OCI-LY3 (cell line): ENCODE measurements around the gene CHN1.

ENCODE experiments used
- CTCF ChIP-seq: fragments of 200-600, 300-600 bp; sonication (generic); IDR thresholded peaks from 2 replicates; pipeline ENCODE4 v1.5.1; 2014; ENCODE audit warnings: antibody characterized with exemption, low read length, low read depth
- EZH2phosphoT487 ChIP-seq: fragments of 200-600 bp; shearing (Covaris generic); IDR thresholded peaks from 2 replicates; pipeline ENCODE4 v1.6.1; 2018; ENCODE audit warnings: antibody characterized with exemption, mixed run types, low read depth

- TF ChIP-seq CTCF: no peak
- no peak for TF ChIP-seq EZH2phosphoT487
Measured at GRCh38 chr2:175011505-175011904, 6.3 kb upstream of the CHN1 start.
